ENCODE measurements around the gene DPY19L2.
"Not testable (repeated sequence)": the region's sequence is repeated elsewhere in the genome, so short reads cannot be mapped to it uniquely, and the experiment has no call there.

DPY19L2 gene

GRCh38 chr12:63594828-63595227 is 73.5 kb downstream of the DPY19L2 start:
- not testable (repeated sequence) for H3K4me3 ChIP-seq (ENCODE audit: control insufficient read depth, low read depth, low read length); DNase-seq (ENCODE audit: low read depth)

- H3K4me3 ChIP-seq (ENCODE audit: control insufficient read depth, low read depth, low read length); DNase-seq (ENCODE audit: low read depth): not testable (repeated sequence)
Observed at GRCh38 chr12:63584426-63584825, 83.9 kb downstream of the DPY19L2 start.

- not testable (repeated sequence) for DNase-seq (ENCODE audit: low read depth); H3K4me3 ChIP-seq (ENCODE audit: control insufficient read depth, low read depth, low read length)
Observed at GRCh38 chr12:63583289-63583688, 85.0 kb downstream of the DPY19L2 start.

- DNase-seq (ENCODE audit: low read depth); H3K4me3 ChIP-seq (ENCODE audit: control insufficient read depth, low read depth, low read length): not testable (repeated sequence)
Observed at GRCh38 chr12:63577631-63578030, 90.7 kb downstream of the DPY19L2 start.

- DNase-seq (ENCODE audit: low read depth): not testable (repeated sequence)
Observed at GRCh38 chr12:63572038-63572437, 96.3 kb downstream of the DPY19L2 start.

GRCh38 chr12:63558445-63558844 is 109.8 kb downstream of the DPY19L2 start:
- H3K4me3 ChIP-seq (ENCODE audit: control insufficient read depth, low read depth, low read length); DNase-seq (ENCODE audit: low read depth): not testable (repeated sequence)

More at GRCh38 chr12:63572038-63572437, 96.3 kb downstream of the DPY19L2 start:
- not testable (repeated sequence) for H3K4me3 ChIP-seq (ENCODE audit: control insufficient read depth, low read depth, low read length)

GRCh38 chr12:63551397-63551796 is 116.9 kb downstream of the DPY19L2 start:
- not testable (repeated sequence) for H3K4me3 ChIP-seq (ENCODE audit: control insufficient read depth, low read depth, low read length); DNase-seq (ENCODE audit: low read depth)

- not testable (repeated sequence) for DNase-seq (ENCODE audit: low read depth); H3K4me3 ChIP-seq (ENCODE audit: control insufficient read depth, low read depth, low read length)
Observed at GRCh38 chr12:63549034-63549433, 119.3 kb downstream of the DPY19L2 start.

- not testable (repeated sequence) for H3K4me3 ChIP-seq (ENCODE audit: control insufficient read depth, low read depth, low read length); DNase-seq (ENCODE audit: low read depth)
Observed at GRCh38 chr12:63545298-63545916, 122.9 kb downstream of the DPY19L2 start.

GRCh38 chr12:63538656-63539055 is 129.6 kb downstream of the DPY19L2 start:
- not testable (repeated sequence) for H3K4me3 ChIP-seq (ENCODE audit: control insufficient read depth, low read depth, low read length); DNase-seq (ENCODE audit: low read depth)

GRCh38 chr12:63537838-63538237 is 130.5 kb downstream of the DPY19L2 start:
- not testable (repeated sequence) for H3K4me3 ChIP-seq (ENCODE audit: control insufficient read depth, low read depth, low read length); DNase-seq (ENCODE audit: low read depth)

- not testable (repeated sequence) for H3K4me3 ChIP-seq (ENCODE audit: control insufficient read depth, low read depth, low read length); DNase-seq (ENCODE audit: low read depth)
Observed at GRCh38 chr12:63529641-63530040, 138.7 kb downstream of the DPY19L2 start.

GRCh38 chr12:63525831-63526230 is 142.5 kb downstream of the DPY19L2 start:
- DNase-seq (ENCODE audit: low read depth): no peak
- no peak overlapping the region for H3K4me3 ChIP-seq (ENCODE audit: control insufficient read depth, low read depth, low read length)
- TF ChIP-seq CTCF (IDR thresholded peaks at IDR 0.05; ENCODE audit: control insufficient read depth, insufficient read depth, low read depth, low read length, missing control alignments): no peak

GRCh38 chr12:63521706-63522105 is 146.6 kb downstream of the DPY19L2 start:
- no peak for TF ChIP-seq CTCF (IDR thresholded peaks at IDR 0.05; ENCODE audit: control insufficient read depth, insufficient read depth, low read depth, low read length, missing control alignments)
- H3K4me3 ChIP-seq (ENCODE audit: control insufficient read depth, low read depth, low read length): no peak overlapping the region
- no peak for DNase-seq (ENCODE audit: low read depth)

All from AG09309 (cell line).